Measurements from ENCODE around the gene ADAM33.

- TF ChIP-seq, protein P1, sequence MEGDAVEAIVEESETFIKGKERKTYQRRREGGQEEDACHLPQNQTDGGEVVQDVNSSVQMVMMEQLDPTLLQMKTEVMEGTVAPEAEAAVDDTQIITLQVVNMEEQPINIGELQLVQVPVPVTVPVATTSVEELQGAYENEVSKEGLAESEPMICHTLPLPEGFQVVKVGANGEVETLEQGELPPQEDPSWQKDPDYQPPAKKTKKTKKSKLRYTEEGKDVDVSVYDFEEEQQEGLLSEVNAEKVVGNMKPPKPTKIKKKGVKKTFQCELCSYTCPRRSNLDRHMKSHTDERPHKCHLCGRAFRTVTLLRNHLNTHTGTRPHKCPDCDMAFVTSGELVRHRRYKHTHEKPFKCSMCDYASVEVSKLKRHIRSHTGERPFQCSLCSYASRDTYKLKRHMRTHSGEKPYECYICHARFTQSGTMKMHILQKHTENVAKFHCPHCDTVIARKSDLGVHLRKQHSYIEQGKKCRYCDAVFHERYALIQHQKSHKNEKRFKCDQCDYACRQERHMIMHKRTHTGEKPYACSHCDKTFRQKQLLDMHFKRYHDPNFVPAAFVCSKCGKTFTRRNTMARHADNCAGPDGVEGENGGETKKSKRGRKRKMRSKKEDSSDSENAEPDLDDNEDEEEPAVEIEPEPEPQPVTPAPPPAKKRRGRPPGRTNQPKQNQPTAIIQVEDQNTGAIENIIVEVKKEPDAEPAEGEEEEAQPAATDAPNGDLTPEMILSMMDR (IDR thresholded peaks at IDR 0.05), result no peak
- no peak for TF ChIP-seq EP300 (IDR thresholded peaks at IDR 0.05)
Observed at GRCh38 chr20:3720068-3720467, 38.3 kb upstream of the ADAM33 start.

All from upper lobe of left lung (tissue), 4 donors.